GM06990 (cell line): Measurements from ENCODE around the gene ATP6V0D1.

Source experiments
- DNase-seq: peaks from one replicate; pipeline ENCODE4 v3.0.0-alpha.2; 2011; ENCODE audit not compliant: insufficient read length; ENCODE audit errors: extremely low read depth
- H3K27me3 ChIP-seq: replicated peaks from 2 replicates; pipeline ENCODE4 v1.6.0; 2011; ENCODE audit warnings: low read length; ENCODE audit not compliant: control insufficient read depth, insufficient read depth
- H3K36me3 ChIP-seq: 2 replicates; pipeline ENCODE4 v1.5.1; 2011; ENCODE audit warnings: low read length; ENCODE audit not compliant: control insufficient read depth, insufficient read depth
- H3K4me3 ChIP-seq: replicated peaks from 2 replicates; pipeline ENCODE4 v1.5.1; 2011; ENCODE audit warnings: low read depth, mild to moderate bottlenecking, control low read depth, low read length
- TF ChIP-seq, protein P1 (sequence below): IDR thresholded peaks from 2 replicates; pipeline ENCODE4 v1.5.1; 2011; ENCODE audit warnings: low read length, control low read depth, mild to moderate bottlenecking, inconsistent platforms; ENCODE audit not compliant: insufficient read depth, poor library complexity, severe bottlenecking

The ATP6V0D1 gene

DNA sequence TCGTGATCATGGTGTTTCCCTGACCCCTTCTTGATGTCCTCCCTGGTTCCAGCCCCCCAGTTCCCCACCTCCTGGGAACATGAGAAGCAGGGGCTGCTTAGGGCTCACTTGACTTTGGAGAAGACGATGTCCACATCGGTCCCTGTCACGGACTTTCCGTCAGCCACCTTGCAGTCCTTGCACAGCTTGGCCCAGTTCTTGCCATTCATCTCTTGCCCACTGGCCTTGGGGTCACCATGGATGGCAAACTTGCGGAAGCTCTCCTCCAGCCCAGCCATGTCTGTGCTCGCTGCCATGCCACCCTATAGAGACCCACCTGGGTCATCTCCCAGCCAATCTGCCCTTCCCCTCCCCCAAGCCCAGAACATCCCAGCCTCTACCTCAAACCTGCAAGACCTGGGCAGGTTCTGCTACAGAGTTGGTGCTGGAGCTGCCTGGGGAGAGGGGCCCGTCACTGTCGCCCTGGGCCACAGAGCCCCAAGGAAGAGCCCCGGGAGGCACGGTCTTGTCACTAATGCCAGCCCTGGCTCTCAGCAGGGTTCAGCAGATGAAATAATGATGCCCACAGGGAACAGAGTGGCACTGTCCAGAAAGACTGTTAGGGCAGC lies 90.0 kb downstream of the ATP6V0D1 start:
- H3K27me3 ChIP-seq = no peaks in the 10 kb centered on the region; the same call in 1 of the 2 replicates
- no peaks in the 10 kb centered on the region for H3K36me3 ChIP-seq
- TF ChIP-seq, protein P1, sequence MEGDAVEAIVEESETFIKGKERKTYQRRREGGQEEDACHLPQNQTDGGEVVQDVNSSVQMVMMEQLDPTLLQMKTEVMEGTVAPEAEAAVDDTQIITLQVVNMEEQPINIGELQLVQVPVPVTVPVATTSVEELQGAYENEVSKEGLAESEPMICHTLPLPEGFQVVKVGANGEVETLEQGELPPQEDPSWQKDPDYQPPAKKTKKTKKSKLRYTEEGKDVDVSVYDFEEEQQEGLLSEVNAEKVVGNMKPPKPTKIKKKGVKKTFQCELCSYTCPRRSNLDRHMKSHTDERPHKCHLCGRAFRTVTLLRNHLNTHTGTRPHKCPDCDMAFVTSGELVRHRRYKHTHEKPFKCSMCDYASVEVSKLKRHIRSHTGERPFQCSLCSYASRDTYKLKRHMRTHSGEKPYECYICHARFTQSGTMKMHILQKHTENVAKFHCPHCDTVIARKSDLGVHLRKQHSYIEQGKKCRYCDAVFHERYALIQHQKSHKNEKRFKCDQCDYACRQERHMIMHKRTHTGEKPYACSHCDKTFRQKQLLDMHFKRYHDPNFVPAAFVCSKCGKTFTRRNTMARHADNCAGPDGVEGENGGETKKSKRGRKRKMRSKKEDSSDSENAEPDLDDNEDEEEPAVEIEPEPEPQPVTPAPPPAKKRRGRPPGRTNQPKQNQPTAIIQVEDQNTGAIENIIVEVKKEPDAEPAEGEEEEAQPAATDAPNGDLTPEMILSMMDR = no peak
- no peak overlapping the region for H3K4me3 ChIP-seq
- no peak for DNase-seq

DNA sequence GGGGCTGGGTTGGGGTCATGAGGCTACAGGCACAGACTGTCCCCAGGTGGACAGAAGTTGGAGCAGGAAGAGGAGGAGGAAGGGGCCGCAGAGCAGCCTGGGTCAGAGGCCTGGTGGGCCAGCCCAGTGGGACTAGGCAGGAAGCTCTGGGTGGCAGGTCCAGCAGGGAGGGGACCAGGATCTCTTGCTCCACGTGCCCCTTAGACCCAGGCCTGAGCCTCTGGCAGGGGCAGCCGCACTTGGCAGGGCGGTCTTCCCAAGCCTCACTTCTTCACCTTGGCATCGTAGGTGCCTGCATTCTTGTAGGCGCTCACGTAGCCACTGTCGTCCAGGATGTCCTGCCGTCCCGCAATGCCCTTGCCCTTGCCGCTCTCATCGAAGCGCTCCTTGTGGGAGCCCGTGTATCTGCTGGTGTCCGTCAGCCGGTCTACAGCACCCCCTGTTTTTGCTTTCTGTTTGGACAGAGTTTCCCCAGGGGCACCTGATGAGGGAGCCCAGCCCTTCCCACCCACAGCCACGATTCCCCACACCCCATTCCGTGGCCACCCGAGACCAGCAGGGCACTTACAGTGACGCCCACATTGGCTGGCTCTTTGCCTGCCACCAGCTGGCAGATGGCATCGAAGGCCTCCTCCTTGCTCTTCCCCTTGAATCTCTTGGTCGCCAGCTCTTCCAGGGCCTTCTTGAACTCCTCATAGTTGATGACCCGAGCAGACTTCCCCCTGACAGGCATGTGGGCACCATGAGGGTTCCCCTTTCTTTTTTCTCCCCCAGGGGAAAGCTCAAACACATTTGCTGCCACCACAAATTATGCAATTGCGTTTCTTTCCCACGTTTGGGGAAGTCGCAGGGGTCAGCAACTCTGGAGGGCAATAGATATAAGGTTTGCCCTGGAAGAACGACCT lies 90.8 kb downstream of the ATP6V0D1 start:
- H3K36me3 ChIP-seq = no peaks in the 10 kb centered on the region
- H3K4me3 ChIP-seq = no peak overlapping the region
- DNase-seq = no peak
- H3K27me3 ChIP-seq = no peaks in the 10 kb centered on the region; the same call in 1 of the 2 replicates
- TF ChIP-seq, protein P1 = no peak

DNA sequence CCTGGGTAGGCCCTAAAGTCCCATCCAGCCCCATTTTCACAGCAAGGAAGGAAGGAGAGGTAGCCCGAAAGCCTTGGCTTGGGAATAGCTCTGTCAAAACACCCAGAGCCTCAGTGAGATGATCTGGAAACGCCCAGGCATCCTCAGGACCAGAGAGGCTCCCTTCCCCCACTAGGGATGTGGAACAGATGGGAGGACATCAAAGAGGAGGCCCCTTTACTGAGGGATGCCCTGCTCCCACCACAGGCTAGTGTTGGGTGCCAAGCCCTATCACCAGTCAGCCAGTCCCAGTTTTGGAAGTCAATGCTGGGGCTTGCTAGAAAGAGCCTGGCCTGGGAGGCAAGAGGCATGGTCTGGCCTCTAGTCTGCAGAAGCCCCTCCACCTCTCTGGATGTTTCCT lies 92.4 kb downstream of the ATP6V0D1 start:
- no peaks in the 10 kb centered on the region; the same call in 1 of the 2 replicates for H3K27me3 ChIP-seq
- TF ChIP-seq, protein P1 = no peak
- no peaks in the 10 kb centered on the region for H3K36me3 ChIP-seq
- H3K4me3 ChIP-seq = no peak overlapping the region
- no peak for DNase-seq

GRCh38 chr16:67388191-67388590 lies 92.8 kb downstream of the ATP6V0D1 start:
- Histone ChIP-seq H3K27me3 (no peaks in the 10 kb centered on the region), H3K36me3 (no peaks in the 10 kb centered on the region), H3K4me3 (no peak overlapping the region)
- TF ChIP-seq, protein P1 = no peak
- DNase-seq = no peak
